HG02970 (cell line): ENCODE results near the gene UBE2G2.

Experiments used
- ATAC-seq: cut with Tn5 transposase; IDR thresholded peaks from one replicate; pipeline ENCODE4 v1.9.1; 2021; ENCODE audit warnings: mild to moderate bottlenecking, moderate library complexity, moderate number of reproducible peaks; ENCODE audit not compliant: unreplicated experiment, low FRiP score

The UBE2G2 gene

DNA sequence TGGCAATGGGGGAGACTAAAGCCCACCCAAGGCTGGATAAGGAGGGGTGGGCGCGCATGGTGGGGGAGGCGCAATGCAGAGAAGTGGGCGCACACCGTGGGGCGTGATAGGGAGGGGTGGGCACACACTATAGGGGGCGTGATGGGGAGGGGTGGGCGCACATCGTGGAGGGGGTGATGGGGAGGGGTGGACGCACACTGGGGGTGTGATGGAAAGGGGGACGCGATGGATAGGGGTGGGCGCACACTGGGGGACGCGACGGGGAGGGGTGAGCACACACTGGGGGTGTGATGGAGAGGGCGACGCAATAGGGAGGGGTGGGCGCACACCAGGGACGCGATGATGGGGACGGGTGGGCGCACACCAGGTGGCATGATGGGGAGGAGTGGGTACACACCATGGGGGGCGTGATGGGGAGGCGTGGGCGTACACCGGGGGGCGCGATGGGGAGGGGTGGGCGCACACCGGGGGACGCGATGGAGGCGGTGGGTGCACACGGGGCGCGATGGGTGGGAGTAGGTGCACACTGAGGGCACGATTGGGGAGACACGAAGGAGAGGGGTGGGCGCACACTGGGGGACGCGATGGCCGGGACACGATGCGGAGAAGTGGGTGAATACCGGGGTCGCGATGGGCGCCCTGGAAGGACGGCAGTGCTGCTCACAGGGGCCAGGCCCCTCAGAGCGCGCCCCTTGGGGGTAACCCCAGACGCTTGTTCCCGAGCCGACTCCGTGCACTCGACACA lies 15.3 kb upstream of the UBE2G2 start:
- no peak for ATAC-seq

DNA sequence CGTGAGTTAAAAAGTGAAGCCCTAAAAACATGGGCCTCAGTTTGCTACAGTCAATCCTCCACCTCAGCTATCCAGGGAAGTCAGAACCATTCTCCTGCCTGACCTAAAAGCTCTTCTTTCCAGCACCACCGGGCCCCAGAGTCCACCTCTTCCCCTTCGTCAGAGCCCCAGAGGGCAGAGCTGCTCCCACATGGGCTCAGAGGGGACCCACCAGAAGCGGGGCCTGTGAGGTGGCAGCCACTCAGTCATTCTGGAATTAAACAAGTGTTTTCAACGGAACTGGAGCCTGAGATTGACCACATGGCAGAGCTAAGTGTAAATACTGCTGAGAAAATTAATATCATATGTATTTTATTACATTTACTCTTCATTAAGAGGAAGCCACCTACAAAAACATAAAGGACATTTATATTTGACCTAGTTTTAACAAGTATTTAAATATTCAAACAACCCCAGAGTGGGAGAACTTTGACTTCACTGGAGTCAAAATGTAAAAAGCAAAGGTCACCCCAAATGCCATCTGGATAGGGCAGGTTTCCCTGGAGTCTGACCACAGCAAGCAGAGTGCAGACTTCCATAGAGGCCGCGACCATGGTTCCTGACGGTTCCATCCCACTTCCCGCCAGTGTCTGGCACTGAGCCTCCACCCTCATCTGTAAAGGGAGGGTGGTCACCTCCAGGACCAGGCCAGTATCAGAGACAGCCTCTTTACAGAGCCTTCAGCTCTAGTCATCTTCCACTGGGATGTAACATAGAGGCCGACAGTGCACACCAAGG lies 14.4 kb upstream of the UBE2G2 start:
- ATAC-seq, result no peak

DNA sequence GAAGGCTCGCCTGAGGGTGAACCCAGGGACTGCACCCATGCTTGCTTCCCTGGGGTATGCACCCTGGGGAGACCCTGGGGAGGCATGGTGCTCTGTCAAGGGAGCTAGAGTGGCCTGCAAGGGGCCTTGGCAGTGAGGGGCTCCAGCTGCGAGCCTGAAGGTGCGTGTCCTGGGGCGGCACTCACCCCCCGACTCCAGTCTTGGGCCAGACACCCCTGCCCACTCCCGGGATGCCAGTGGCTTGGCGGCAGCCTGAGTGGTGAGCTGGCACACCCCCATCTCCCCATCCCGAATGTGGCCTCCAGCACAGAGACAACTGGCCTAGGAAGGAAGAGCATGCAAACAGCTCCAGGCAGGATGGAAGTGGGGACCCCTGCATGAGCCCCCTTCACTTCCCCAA lies 13.6 kb upstream of the UBE2G2 start:
- ATAC-seq, result no peak

DNA sequence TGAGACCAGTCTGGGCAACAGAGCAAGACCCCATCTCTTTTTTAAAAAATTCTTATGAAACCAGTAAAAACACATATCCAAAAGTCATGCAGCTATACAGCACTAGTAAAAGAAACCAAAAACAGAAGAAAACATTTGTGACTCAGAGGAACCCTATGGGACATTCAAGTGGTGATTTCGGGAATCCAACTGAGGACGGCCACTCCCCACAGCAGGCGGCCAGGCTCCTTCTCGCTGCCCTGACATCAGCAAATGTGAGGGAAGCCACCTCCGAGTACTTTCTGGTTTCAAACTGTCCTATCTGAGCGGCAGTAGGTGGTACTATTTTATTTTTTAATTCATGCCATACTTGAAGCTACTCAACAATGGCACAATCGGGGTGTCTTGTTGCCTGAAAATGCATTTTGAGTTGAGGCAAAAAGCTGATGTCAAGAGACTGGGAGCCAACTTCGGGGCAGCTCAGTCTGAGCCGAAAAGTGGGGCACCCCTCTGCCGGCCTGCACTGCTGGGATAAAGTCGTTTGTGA lies 12.9 kb upstream of the UBE2G2 start:
- ATAC-seq, result no peak

DNA sequence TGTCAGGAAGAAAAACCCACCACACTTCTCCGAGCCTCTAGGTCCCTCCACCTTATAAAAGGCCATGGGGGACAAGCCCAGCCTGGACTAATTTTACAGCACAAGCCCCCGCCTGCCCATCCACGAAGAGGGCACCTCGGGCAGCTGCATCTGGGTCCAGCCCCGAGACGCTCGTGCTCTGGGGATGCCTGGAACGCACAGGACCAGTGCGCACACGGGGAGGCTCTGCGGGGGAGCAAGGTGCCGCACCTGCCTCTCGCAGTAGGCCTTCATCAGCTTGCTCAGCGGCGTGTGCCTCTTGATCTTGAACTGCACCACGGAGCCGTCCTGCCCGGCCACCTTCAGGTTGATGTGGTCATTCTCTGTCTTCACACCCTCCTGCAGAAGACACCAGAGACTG lies 12.1 kb upstream of the UBE2G2 start:
- ATAC-seq, result no peak

DNA sequence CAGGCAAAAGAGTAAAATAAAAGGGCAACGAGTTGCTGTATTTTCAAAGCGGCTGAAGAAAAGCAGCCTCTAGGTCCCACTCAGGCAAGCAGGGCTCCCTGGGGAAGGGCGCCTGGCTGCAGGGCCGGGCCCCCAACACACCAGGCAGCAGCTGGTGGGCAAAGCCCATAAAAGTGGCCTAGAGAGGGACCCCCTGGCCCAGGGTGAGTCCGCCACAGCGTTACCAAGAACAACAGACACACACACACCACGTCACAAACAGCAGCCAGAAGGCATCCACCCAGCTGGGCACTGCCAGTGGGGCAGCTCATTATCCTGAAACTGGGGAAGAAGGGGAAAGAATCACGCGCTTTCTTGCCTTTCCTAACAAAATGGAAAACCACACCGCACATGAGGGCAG lies 11.5 kb upstream of the UBE2G2 start:
- ATAC-seq, result no peak

DNA sequence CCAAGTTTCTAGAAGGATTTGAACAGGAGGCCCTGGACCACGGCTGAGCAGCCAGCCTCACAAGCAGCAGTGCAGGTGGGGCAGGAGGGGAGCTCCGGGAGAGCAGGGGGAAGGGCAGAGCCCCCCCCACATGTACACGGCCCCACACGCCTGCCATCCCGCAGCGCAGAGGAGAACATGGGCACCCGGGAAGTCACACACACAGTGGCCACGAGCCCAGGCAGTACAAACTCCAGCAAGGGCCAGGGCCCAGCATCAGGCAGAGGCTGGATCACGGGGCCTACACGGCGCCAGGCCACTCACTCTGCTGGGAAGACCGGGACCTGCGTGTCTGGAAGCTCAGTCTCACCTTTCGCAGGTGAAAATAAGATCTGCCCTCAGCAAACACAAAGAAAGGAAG lies 11.0 kb upstream of the UBE2G2 start:
- no peak for ATAC-seq

DNA sequence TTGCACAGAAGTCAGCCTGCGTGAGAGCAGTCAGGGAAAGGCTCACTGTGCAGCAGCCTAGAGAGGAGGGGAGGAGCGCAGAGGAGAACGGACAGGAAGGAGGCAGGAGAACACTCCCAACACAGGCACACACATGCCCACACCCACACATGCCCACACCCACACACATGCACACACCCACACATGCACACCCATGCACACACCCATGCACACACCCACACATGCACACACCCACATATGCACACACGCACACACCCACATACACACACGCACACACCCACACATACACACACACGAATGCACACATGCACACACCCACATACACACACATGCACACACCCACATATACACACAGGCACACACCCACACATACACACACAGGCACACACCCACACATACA lies 9.2 kb upstream of the UBE2G2 start:
- ATAC-seq, result no peak

DNA sequence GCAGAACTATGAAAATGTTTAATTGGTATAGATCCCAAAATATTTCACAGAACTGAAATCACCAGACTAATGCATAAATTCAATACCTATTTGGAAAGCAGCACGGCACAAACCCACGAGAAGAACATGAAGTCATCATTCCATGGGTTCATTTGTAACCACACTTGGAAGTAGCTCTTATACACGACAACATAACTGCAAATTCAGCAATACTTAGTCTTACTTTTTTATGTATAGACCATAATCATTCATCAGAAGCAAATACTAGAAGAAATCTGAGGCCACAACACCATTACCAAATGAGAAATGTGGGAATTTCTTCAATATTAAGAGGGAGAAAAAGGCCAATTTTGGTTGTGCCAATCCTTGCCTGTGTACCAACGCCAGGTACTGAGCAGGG lies 4.2 kb upstream of the UBE2G2 start:
- no peak for ATAC-seq

DNA sequence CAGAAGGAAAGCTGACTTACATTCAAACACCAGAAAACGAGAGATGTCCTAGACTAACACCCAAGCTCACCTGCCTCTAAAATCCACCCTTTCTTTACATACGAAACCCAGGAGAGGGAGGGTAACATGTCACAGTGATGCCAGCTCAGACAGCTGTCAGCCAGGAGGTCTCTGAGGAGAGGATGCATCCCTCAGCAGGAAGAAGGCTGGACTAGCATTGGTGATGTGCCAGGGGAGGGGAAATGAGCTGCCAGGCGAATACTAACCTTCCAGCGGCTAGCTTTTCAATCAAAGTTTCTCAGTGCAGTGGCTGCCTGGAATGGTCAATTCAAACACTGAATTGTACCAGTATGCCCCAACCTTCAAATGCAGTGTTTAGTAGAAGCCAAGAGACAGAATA lies 3.6 kb upstream of the UBE2G2 start:
- ATAC-seq, result no peak

DNA sequence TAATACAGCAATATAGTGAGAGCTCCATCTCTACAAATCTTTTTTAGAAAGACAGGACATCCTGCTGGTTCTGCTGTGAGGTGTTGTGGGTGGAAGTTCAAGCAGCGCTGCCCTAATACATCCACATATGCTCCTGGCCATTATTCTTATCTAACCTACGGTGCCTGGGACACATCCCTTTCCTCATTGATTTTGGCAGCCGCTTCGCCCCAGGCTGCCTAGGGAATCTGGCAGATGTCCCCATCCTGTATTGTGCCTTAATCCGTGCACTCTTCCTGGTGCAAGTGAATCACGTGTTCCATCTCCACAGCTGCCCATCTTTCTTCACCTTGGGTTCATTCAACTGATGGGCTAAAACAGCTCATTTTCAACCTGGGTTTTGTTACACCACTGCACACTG lies 3.1 kb upstream of the UBE2G2 start:
- no peak for ATAC-seq

DNA sequence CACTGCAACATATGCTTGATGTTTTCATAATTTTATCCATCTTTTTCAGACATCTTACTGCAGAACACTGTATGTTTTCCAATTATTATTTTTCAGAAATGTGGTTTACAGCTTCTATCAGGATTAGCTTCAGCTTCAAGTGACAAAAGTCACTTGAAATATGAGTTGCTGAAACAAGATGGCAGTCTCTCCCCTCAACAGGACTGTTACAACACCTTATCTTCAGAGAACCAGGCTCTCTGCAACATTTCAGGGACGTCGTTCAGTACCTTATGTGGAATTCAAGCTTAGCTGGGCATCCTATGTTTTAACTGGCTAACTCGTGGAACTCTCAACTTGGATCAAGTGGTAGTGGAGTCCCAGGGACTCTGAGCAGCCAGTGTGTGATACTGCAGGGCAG lies 2.0 kb upstream of the UBE2G2 start:
- ATAC-seq, result no peak

DNA sequence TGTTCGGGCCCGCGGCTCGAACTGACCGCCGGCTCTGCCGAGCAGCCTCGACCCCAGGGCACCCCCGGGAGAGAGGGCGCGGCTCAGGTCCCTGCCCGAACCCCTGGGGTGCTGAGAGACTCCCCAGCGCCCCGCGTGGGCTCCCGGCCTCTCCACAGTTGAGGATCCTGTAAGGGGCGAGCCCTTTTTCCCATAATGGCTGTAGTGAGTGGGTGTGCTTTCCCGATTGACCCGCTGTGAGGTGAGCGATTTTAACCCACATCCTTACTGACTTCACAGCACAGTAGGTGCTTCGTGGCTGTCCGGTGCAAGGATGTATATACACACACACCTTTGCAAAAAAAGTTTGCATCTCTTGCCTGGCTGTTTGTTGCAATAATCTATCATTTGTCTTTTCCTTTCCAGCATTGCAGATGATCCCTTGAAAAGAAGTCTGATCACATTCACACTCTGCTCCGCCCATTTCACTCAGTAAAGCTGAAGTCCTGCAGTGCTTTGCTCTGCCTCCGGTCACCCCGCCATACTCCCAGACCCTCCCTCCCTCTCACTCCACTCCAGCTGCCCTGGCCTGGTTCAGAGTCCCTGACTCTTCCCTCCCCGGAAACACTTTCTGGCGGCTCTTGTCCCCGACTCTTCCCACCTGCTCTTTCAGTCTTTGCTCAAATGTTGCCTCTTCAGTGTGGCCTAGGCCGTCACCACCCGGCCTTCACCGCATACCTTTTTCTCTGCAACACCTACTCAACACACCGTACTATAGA lies 955 bp upstream of the UBE2G2 start:
- ATAC-seq, result no peak

DNA sequence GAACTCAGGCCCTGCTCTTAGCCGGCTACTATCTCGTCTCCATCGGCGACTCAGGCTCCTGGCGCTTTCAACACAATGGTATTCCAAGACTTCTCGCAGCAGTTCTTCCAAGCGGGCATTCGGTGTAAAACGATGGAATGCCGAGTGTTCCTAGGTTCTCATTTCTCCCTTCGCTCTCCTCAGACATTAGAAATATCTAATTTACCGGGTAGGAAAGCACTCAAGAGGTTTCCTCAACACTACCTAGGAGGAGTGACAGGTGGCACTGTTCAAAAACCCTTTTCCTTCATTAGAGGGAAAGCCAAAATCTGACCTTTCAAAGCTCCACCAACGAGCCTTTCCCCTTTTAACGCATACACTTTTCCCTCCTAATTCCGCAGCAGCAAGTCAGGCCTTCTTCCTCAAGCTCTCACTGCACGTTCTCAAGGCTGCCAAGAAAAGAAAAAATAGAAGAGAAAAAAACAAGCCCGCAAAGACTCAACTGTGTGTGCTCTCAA lies 601 bp downstream of the UBE2G2 start:
- ATAC-seq, result no peak

DNA sequence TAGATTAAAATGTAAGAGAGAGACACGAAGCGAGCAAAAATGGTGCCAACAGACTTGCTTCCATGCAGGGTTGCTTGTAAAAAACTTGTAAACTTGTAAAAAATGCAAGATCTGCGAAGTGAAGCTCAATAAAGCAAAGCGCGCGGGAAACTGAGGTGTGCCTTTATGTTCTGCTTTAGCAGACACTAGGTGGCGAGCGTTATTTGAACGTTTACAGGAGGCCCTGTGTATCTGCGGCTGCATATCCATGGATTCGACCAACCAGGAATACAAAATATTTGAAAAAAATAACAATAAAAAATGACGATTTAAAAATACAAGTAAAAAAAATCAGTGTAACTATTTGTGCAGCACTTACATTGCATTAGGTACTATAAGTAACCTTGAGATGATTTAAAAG lies 1.5 kb downstream of the UBE2G2 start:
- ATAC-seq, result no peak

DNA sequence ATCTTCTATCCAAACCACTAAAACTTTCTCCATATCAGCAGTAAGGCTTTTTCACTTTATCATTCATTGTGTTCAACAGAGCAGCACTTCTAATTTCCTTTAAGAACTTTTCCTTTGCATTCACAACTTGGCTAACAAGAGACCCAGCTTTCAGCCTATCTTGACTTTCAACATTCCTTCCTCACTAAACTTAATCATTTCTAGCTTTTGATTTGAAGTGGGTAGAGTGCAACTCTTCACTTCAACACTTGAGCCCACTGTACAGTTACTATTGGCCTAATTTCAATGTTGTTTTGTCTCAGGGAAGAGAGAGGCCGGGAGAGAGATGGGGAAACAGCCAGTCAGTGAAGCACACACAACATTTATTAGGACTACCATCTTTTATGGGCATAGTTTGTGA lies 2.0 kb downstream of the UBE2G2 start:
- ATAC-seq, result no peak

DNA sequence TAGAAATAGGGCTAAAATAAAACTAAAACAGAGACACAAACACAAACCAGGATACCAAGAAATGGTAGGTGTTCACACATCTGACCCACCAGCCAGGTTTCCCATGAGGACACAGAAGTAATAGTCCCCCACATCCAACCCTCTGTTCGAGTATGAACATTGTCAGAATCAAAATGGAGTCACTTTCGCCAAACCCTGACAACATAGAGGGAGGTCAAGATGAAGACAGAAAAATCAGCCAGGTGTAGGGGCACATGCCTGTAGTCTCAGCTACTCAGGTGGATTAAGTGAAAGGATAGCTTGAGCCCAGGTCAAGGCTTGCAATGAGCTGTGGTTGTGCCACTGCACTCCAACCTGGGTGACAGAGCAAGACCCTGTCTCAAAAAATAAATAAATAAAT lies 3.8 kb downstream of the UBE2G2 start:
- no peak for ATAC-seq

DNA sequence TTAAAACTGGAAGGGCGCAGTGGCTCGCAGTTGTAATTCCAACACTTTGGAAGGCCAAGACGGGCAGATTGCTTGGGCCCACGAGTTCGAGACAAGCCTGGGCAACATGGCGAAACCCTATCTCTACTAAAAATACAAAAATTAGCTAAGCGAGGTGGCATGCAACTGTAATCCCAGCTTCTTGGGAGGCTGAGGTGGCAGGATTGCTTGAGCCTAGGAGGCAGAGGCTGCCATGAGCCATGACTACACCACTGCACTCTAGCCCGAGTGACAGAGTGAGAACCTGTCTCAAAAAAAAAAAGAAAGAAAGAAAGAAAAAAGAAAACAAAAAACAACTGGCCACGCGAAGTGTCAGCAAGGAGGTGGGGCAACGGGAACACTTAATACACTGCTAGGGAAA lies 6.3 kb downstream of the UBE2G2 start:
- ATAC-seq, result no peak

DNA sequence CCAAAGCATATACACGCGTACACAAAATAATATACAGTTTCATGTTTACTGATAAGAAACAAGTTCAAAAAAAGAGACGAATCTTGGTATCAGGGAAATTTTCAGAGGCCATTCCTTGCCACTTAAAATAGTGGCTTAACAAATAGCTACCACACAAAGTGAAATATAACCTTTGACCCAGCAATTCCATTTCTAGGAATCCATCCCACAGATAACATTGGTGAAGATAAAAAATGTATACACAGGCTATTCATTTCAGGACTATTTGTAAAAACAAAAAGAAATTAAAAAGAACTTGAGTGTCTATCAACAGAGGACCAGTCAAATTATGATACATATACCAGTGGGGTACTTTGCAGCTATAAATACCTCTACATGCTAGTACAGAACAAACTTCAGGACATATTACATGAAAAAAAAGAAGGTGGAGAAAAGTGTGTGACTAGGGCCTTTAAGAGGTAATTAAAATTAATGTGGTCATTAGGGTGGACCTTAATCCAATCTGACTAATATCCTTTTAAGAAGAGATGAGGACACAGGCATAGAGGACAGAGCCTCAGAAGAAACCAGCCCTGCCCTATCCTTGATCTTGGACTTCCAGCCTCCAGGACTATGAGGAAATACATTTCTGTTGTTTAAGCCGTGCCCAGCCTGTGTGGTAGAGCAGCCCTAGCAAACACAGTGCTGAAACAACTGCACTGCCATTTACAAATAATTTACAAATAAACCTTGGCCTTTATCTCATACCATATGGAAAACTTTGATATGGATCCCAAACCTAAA lies 7.8 kb downstream of the UBE2G2 start:
- no peak for ATAC-seq
